Stimulated activated CD8-positive, alpha-beta memory T cell treated with anti-CD3 and anti-CD28 coated beads, Interleukin-7, amount 100 ng/mL, for 1 hour (primary cell): ENCODE results near the gene RTP1.
"Not testable (repeated sequence)": the region's sequence is repeated elsewhere in the genome, so short reads cannot be mapped to it uniquely, and the experiment has no call there.

Experiments used
- DNase-seq, 2 donors: peaks; one replicate each; pipeline ENCODE4 v3.0.0-alpha.2; 2020; ENCODE audit warnings: low read depth in 2 of 2

The RTP1 gene

GRCh38 chr3:187198490-187198889 lies 1.2 kb downstream of the RTP1 start:
- no peak for DNase-seq

GRCh38 chr3:187199463-187200050 lies 2.3 kb downstream of the RTP1 start:
- not testable (repeated sequence) for DNase-seq

GRCh38 chr3:187205683-187206082 lies 8.4 kb downstream of the RTP1 start:
- DNase-seq = no peak

- DNase-seq = no peak
Measured at GRCh38 chr3:187207062-187207461, 9.8 kb downstream of the RTP1 start.

GRCh38 chr3:187207624-187208023 lies 10.3 kb downstream of the RTP1 start:
- DNase-seq = no peak

GRCh38 chr3:187208159-187208558 lies 10.9 kb downstream of the RTP1 start:
- DNase-seq = no peak

GRCh38 chr3:187209491-187209890 lies 12.2 kb downstream of the RTP1 start:
- no peak for DNase-seq

- DNase-seq = no peak
Measured at GRCh38 chr3:187210091-187210490, 12.8 kb downstream of the RTP1 start.

- DNase-seq = no peak
Measured at GRCh38 chr3:187210545-187211327, 13.4 kb downstream of the RTP1 start.

GRCh38 chr3:187211532-187212195 lies 14.4 kb downstream of the RTP1 start:
- no peak for DNase-seq

GRCh38 chr3:187212196-187212545 lies 14.9 kb downstream of the RTP1 start:
- no peak for DNase-seq

- DNase-seq = no peak
Measured at GRCh38 chr3:187212705-187213104, 15.4 kb downstream of the RTP1 start.

- DNase-seq = no peak
Measured at GRCh38 chr3:187213616-187214015, 16.3 kb downstream of the RTP1 start.

GRCh38 chr3:187215460-187215859 lies 18.2 kb downstream of the RTP1 start:
- no peak for DNase-seq

GRCh38 chr3:187222801-187223200 lies 25.5 kb downstream of the RTP1 start:
- DNase-seq = no peak

GRCh38 chr3:187223799-187224198 lies 26.5 kb downstream of the RTP1 start:
- DNase-seq = no peak

- no peak for DNase-seq
Measured at GRCh38 chr3:187227658-187228258, 30.5 kb downstream of the RTP1 start.

- DNase-seq = no peak
Measured at GRCh38 chr3:187228740-187229139, 31.5 kb downstream of the RTP1 start.

- no peak for DNase-seq
Measured at GRCh38 chr3:187230011-187230410, 32.7 kb downstream of the RTP1 start.

- DNase-seq = no peak
Measured at GRCh38 chr3:187236962-187237361, 39.7 kb downstream of the RTP1 start.

- DNase-seq = no peak
Measured at GRCh38 chr3:187237741-187238140, 40.5 kb downstream of the RTP1 start.

GRCh38 chr3:187238239-187238638 lies 41.0 kb downstream of the RTP1 start:
- DNase-seq = no peak

GRCh38 chr3:187238835-187239234 lies 41.5 kb downstream of the RTP1 start:
- not testable (repeated sequence) for DNase-seq
